GM12892 (cell line): ENCODE data around the gene PQBP1. TPM values are rescaled to one million over a fixed set of nuclear protein-coding genes. Genes with fewer than 3 reads are reported as not detected.
"Not testable (repeated sequence)": the region's sequence is repeated elsewhere in the genome, so short reads cannot be mapped to it uniquely, and the experiment has no call there.

Source experiments
- DNase-seq: peaks from one replicate; pipeline ENCODE4 v3.0.0; 2011; ENCODE audit not compliant: insufficient read length
- FAIRE-seq: peaks from 2 replicates; lab custom pipeline; 2011; peaks lifted over from hg19 to GRCh38; lab: Jason Lieb, UNC
- POLR2A ChIP-seq: IDR thresholded peaks from 2 replicates; pipeline ENCODE4 v1.6.1; 2011; ENCODE audit warnings: low read depth, low read length, control low read depth
- POLR2AphosphoS5 ChIP-seq: IDR thresholded peaks from 2 replicates; pipeline ENCODE4 v1.6.1; 2011; ENCODE audit warnings: low read depth, low read length, control low read depth
- TAF1 ChIP-seq: IDR thresholded peaks from 2 replicates; pipeline ENCODE4 v1.6.1; 2011; ENCODE audit warnings: low read depth, mild to moderate bottlenecking, control low read depth, low read length, borderline replicate concordance
- polyA plus RNA-seq: library from polyadenylated mRNA; unstranded; fragments of >200 nt; gene quantifications from one replicate; pipeline ENCODE4 v1.2.1, GENCODE V29; 2012; ENCODE audit warnings: missing spikeins, inconsistent platforms; ENCODE audit not compliant: missing spikeins

PQBP1 gene, protein sequence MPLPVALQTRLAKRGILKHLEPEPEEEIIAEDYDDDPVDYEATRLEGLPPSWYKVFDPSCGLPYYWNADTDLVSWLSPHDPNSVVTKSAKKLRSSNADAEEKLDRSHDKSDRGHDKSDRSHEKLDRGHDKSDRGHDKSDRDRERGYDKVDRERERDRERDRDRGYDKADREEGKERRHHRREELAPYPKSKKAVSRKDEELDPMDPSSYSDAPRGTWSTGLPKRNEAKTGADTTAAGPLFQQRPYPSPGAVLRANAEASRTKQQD
- 67.7 TPM for polyA plus RNA-seq

DNA sequence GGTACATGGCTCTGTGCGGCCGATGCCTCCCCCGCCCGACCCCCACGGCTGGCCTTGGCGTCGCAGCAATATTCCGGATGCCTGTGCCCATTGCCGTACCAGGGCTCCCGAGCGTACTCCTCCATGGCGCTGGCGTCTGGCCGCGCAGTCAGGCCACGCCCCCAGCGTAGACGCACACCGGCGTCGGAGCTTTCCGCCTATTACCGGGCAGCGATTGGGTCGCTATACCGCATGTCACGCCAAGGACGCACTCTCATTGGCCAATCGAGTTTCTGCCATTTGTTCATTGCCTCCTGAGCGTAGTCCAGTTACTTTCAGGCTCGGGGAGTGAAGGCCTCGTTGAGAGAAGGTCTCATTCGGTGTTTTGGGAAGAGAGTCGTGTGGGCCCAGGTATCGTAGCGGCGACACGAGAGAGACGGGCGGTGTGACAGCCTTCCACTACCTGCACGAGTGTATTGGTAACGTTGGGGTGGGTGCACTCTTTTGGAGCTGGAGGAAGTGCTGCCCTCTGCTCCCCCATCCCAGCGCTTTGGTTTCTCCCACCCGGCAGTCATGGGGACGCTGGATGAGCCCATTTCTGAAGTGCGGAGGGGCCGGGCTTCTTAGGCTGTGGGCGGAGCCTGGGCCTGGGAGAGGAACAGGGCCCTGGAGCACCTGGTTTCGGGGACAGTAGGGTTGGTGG lies at the start of gene PQBP1, which contains the start of gene TIMM17B:
TSS of gene PQBP1 (plus strand) at position 306 of the 682 bp plus-strand sequence. CDS start 580 bp downstream, outside the sequence.
TSS of gene TIMM17B (minus strand) at position 144 of the 682 bp plus-strand sequence. CDS start at position 125, 19 bp downstream.
- FAIRE-seq (peak; percentile 96), DNase-seq (peak; percentile 80)
- TF ChIP-seq POLR2AphosphoS5 (peak; percentile 84), TAF1 (peak; percentile 76), POLR2A (peak; percentile 91)

- no peak for FAIRE-seq
- no peak for DNase-seq
- TF ChIP-seq POLR2A = no peak
- no peak for TF ChIP-seq POLR2AphosphoS5
- TF ChIP-seq TAF1 = no peak
Observed at GRCh38 chrX:48848847-48849246, 48.9 kb upstream of the PQBP1 start.

- DNase-seq = no peak
- TF ChIP-seq TAF1 (no peak), POLR2AphosphoS5 (no peak), POLR2A (no peak)
- no peak for FAIRE-seq
Observed at GRCh38 chrX:48852857-48853256, 44.9 kb upstream of the PQBP1 start.

GRCh38 chrX:48853494-48853893 lies 44.2 kb upstream of the PQBP1 start:
- not testable (repeated sequence) for FAIRE-seq, DNase-seq

GRCh38 chrX:48854121-48854804 lies 43.5 kb upstream of the PQBP1 start:
- not testable (repeated sequence) for DNase-seq, FAIRE-seq

GRCh38 chrX:48854898-48855297 lies 42.8 kb upstream of the PQBP1 start:
- no peak for DNase-seq
- no peak for FAIRE-seq

DNA sequence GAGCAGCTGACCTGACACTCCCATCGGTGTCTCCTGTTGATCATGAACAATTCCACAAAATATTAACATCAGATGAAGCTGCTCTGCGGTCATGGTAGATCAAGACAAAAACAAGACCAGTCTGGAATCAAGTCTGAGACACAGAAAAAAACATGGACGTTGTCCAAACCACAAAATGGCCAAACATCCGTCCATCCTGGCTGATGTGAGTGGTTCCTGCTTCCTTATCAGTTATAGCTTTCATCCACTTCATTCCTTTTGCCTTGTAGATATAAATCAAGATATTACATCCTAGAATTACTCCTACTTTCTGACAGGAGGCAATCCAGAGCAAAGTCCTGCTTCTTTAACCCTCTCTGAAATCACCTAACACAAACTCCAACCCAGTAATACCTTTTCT lies 33.5 kb upstream of the PQBP1 start:
- no peak for FAIRE-seq
- no peak for DNase-seq
- no peak for TF ChIP-seq TAF1

More at GRCh38 chrX:48854898-48855297, 42.8 kb upstream of the PQBP1 start:
- no peak for TF ChIP-seq TAF1
- TF ChIP-seq POLR2A = no peak
- TF ChIP-seq POLR2AphosphoS5 = no peak

DNA sequence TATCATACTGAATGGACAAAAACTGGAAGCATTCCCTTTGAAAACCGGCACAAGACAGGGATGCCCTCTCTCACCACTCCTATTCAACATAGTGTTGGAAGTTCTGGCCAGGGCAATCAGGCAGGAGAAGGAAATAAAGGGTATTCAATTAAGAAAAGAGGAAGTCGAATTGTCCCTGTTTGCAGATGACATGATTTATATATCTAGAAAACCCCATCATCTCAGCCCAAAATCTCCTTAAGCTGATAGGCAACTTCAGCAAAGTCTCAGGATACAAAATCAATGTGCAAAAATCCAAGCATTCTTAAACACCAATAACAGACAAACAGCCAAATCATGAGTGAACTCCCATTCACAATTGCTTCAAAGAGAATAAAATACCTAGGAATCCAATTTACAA lies 25.7 kb upstream of the PQBP1 start:
- not testable (repeated sequence) for FAIRE-seq

DNA sequence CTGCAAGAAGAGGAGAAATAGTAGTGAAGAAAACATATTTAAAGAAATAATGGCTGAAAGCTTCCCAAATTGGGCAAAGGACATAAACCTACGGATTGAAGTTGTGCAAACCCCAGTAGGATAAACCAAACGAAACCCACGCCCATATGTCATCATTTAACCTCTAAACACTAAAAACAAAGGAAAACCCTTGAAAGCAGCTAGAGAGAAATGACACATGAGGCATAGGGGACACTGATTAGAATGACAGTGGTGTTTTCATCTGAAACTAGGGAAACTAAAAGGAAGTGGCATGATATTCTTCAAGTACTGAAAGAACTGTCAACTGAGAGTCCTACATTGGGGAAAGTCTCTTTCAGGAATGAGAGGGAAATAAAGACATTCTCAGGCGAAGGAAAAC lies 20.8 kb upstream of the PQBP1 start:
- DNase-seq, FAIRE-seq: not testable (repeated sequence)

More for the DNA sequence above, 25.7 kb upstream of the PQBP1 start:
- not testable (repeated sequence) for DNase-seq

- no peak for TF ChIP-seq POLR2A
- no peak for TF ChIP-seq POLR2AphosphoS5
- no peak for TF ChIP-seq TAF1
- no peak for FAIRE-seq
- no peak for DNase-seq
Observed at GRCh38 chrX:48883729-48884128, 14.0 kb upstream of the PQBP1 start.

DNA sequence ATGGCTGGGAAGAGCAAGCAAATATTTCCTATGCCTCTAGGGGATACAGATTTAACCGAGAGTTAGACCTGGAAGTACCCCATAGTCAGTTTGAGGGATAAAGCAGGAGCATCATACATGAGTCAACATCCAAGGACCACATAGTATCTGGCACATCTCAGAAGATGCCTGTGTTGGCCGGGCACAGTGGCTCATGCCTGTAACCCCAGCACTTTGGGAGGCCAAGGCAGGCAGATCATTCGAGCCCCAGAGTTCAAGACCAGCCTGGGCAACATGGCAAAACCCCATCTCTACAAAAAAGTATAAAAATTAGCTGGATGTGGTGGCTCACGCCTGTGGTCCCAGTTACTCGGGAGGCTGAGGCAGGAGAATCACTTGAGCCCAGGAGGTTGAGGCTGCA lies 11.1 kb upstream of the PQBP1 start:
- DNase-seq, FAIRE-seq: not testable (repeated sequence)

DNA sequence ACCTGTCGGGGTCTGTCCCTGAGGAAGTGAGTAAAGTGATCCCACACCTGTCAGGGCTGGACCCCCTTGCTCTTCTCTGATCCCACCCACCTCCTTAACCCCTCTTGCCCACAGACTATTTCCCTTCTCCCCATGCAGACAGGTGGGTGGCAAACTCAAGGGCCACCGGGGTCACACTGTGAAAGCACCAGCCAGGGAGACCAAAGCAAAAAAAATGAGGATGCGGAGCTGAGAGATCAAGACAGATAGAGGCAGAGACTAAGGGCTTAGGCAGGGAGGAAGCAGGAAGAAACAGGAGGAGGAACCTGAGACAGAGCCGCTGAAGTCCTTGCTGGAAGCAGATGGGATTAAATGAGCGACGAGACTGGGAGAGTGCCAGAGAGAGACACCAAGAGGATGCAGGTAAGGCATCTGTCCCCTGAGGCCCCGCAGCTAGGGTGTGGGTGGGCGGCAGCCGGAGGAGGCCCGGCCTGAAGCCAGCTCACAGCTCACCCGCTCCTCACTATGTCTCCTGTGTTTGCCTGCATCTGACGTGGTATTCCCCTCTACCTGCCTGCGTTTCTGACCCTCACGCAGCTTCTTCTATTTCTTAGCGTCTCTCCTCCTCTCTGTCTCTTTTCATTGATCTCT lies 7.3 kb upstream of the PQBP1 start:
- TF ChIP-seq POLR2AphosphoS5 = no peak
- no peak for TF ChIP-seq POLR2A
- TF ChIP-seq TAF1 = no peak
- DNase-seq (no peak), FAIRE-seq (peak; percentile 68)
